K562 (cell line): Measurements from ENCODE around the gene BHLHE40. TPM values are rescaled to one million over a fixed set of nuclear protein-coding genes. Genes with fewer than 3 reads are reported as not detected.

Source experiments
- E2F8 ChIP-seq: fragments of 450-650 bp; IDR thresholded peaks from 2 replicates; pipeline ENCODE4 v1.7.1; 2018; ENCODE audit warnings: mild to moderate bottlenecking, low read depth; ENCODE audit not compliant: partially characterized antibody
- RBM17 ChIP-seq: fragments of 200-400 bp; formaldehyde crosslinking; IDR thresholded peaks from 2 replicates; pipeline ENCODE4 v1.6.1; 2017; ENCODE audit warnings: low read depth, mild to moderate bottlenecking, low read length, borderline replicate concordance
- TFAM ChIP-seq: fragments of 250-450 bp; sonication (Bioruptor Pico); conservative IDR thresholded peaks from 2 replicates; pipeline ENCODE4 v1.5.0; 2021; ENCODE audit warnings: mild to moderate bottlenecking, moderate library complexity
- polyA plus RNA-seq, 8 experiments: library from polyadenylated mRNA; depleted of rRNA in 4 of 8; stranded (reverse) in 5 of 8; unstranded in 3 of 8; fragments of >200 nt; fragmentation: Nextera tagmentation in 2 of 8; fragmentation: Illumina TruSeq in 1 of 8; extraction: Ambion mirVana in 2 of 8; extraction: Trizol in 1 of 8; gene quantifications; 2 replicates each; pipeline versions ENCODE4 v1.2.1 to v1.2.3, GENCODE V29; 2011 to 2014; ENCODE audit warnings: inconsistent platforms in 1 of 8, missing spikeins in 1 of 8
- total RNA-seq, 7 experiments: library from RNA; depleted of rRNA in 6 of 7; stranded (reverse); fragments of >200 nt in 6 of 7; fragmentation: Illumina TruSeq in 2 of 7; extraction: Trizol in 2 of 7; gene quantifications; 2 replicates each; pipeline versions ENCODE4 v1.2.1 to v1.2.3, GENCODE V29; 2011 to 2021; ENCODE audit warnings: low replicate concordance in 1 of 7
- TF ChIP-seq, protein P1 (sequence below): fragments of 450-650 bp; conservative IDR thresholded peaks from 2 replicates; pipeline ENCODE4 v1.6.1; 2016; ENCODE audit warnings: missing genetic modification characterization, low read depth, mild to moderate bottlenecking, missing compliant biosample characterization, moderate library complexity

The BHLHE40 gene
- total and polyA plus RNA-seq, 9 of the 15 experiments (the other 6 are each of a cell fraction or from before 2014, with no cell fraction given) = 12.0 to 83.9 (median 31.4) TPM

DNA sequence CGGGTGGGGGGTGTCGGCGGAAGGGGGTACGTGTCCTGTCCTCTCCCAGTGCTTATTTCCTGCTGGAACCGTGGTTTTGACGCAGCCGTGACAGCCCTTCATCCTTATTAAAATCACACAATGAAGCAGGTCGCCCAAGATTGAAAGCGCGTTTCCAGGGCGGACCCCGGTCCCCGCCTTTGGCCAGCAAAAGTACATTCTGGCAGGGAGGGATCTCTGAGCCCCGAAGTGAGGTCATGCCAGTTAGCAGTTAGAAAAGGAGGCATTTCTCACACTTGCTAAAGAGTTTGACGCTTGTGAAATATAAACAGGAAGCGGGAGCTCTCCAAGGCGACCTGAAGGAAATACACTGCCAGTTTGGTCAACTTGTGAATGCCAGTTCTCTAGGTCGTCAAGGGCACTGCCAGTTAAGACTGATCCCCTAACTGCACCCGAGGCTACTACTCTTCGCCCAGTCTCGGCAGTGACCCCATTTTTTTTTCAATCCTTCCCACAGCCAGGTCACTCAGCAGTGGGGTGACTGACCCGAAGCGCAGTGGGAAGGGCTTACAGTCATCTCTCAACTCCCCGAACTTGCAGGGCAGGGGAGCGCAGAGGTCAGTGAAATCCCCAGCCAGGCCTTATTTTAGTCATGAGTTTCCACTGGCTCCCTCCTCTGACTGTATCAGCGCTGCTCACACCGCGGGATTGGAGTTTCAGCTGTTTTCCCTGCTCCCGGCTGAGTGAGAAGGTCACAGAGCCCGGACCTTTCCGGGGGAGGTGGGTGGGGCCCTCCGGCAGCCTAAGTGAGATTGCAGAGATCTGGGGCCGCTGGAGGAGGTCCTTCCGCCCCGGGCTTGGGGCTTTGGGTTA lies 2.0 kb upstream of the BHLHE40 start (continued):
- TF ChIP-seq TFAM (CRISPR knock-in tag) (no peak), E2F8 (no peak), RBM17 (no peak)
- TF ChIP-seq, protein P1, sequence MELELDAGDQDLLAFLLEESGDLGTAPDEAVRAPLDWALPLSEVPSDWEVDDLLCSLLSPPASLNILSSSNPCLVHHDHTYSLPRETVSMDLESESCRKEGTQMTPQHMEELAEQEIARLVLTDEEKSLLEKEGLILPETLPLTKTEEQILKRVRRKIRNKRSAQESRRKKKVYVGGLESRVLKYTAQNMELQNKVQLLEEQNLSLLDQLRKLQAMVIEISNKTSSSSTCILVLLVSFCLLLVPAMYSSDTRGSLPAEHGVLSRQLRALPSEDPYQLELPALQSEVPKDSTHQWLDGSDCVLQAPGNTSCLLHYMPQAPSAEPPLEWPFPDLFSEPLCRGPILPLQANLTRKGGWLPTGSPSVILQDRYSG (tag) = no peak; the same call in none of the 2 replicates
- TF ChIP-seq, all 486 proteins: peak for 175
